HEK293T (cell line): ENCODE measurements around the gene HMX2.

Source experiments
- ARNT ChIP-seq: fragments of 450-650 bp; IDR thresholded peaks from 2 replicates; pipeline ENCODE4 v1.6.1; 2017; ENCODE audit warnings: mild to moderate bottlenecking
- CTBP1 ChIP-seq: fragments of 450-650 bp; IDR thresholded peaks from 2 replicates; pipeline ENCODE4 v1.6.1; 2016; ENCODE audit warnings: borderline replicate concordance
- FOXM1 ChIP-seq: fragments of 450-650 bp; IDR thresholded peaks from 2 replicates; pipeline ENCODE4 v1.6.1; 2017; ENCODE audit warnings: mild to moderate bottlenecking, borderline replicate concordance
- L3MBTL2 ChIP-seq: fragments of 450-650 bp; conservative IDR thresholded peaks from 2 replicates; pipeline ENCODE4 v1.6.1; 2016; ENCODE audit warnings: mild to moderate bottlenecking
- LEF1 ChIP-seq: fragments of 450-650 bp; IDR thresholded peaks from 2 replicates; pipeline ENCODE4 v1.6.1; 2017; ENCODE audit warnings: mild to moderate bottlenecking, borderline replicate concordance
- SP1 ChIP-seq: fragments of 450-650 bp; IDR thresholded peaks from 2 replicates; pipeline ENCODE4 v1.6.1; 2017
- SUZ12 ChIP-seq: fragments of 450-650 bp; IDR thresholded peaks from 2 replicates; pipeline ENCODE4 v1.6.1; 2016; ENCODE audit warnings: mild to moderate bottlenecking

GRCh38 chr10:123117644-123118417 is 30.1 kb upstream of the HMX2 start:
- TF ChIP-seq L3MBTL2 (no peak), FOXM1 (no peak), SP1 (no peak), SUZ12 (no peak), LEF1 (no peak), CTBP1 (no peak), ARNT (no peak)
